Body of pancreas (tissue), 4 donors: ENCODE results near the gene KDM3A. TPM values are rescaled to one million over a fixed set of nuclear protein-coding genes. Genes with fewer than 3 reads are reported as not detected.
"Not testable (repeated sequence)": the region's sequence is repeated elsewhere in the genome, so short reads cannot be mapped to it uniquely, and the experiment has no call there.

ENCODE experiments used
- ATAC-seq: fragments of 150-250 bp; one replicate; pipeline ENCODE4 v1.9.1; 2016
- DNase-seq, 4 donors: peaks; one replicate each; pipeline ENCODE4 v3.0.0-alpha.2; 2019
- H3K27ac ChIP-seq, 4 donors: fragments of 200-600 bp; sonication (generic); 1 replicate in 3 of 4; 2 replicates in 1 of 4; pipeline versions ENCODE4 v1.5.1 to v1.6.1; 2016 to 2019; ENCODE audit warnings: mild to moderate bottlenecking in 1 of 4, mixed read lengths in 1 of 4, moderate library complexity in 1 of 4
- H3K27me3 ChIP-seq, 2 donors: fragments of 200-600 bp; sonication (generic); one replicate each; pipeline ENCODE4 v1.6.0; 2016; ENCODE audit warnings: mild to moderate bottlenecking in 1 of 2
- H3K36me3 ChIP-seq, 2 donors: fragments of 200-600 bp; sonication (generic); replicated peaks in 1 of 2; 2 replicates each; pipeline ENCODE4 v1.5.1; 2016; ENCODE audit warnings: low read depth in 2 of 2; ENCODE audit not compliant: insufficient read depth in 1 of 2
- H3K4me1 ChIP-seq: fragments of 200-600 bp; sonication (generic); one replicate; pipeline ENCODE4 v1.6.0; 2016
- H3K4me3 ChIP-seq, 2 donors: fragments of 200-600 bp; sonication (generic); 1 replicate in 1 of 2; 2 replicates in 1 of 2; pipeline ENCODE4 v1.5.1; 2016 to 2019
- H3K9me3 ChIP-seq, 3 donors: fragments of 200-600 bp; sonication (generic); 1 replicate in 2 of 3; 2 replicates in 1 of 3; pipeline ENCODE4 v1.5.1; 2016
- CTCF ChIP-seq, 7 experiments: fragments of 450-650 bp in 4 of 7; fragments of 200-600 bp in 3 of 7; sonication (generic) in 3 of 7; IDR thresholded peaks; one replicate each; pipeline ENCODE4 v1.5.1; 2016 to 2019; ENCODE audit warnings: antibody characterized with exemption in 7 of 7
- POLR2A ChIP-seq, 3 donors: fragments of 450-650 bp; IDR thresholded peaks; one replicate each; pipeline ENCODE4 v1.6.1; 2016; ENCODE audit warnings: antibody characterized with exemption in 3 of 3, mild to moderate bottlenecking in 2 of 3
- WGBS, 2 donors: methylation state at CpG; one replicate each; pipeline ENCODE4 v1.1.5; 2017; 5-methylcytosine and 5-hydroxymethylcytosine counted together
- intact Hi-C: fragments of 100-400 bp; cut with DNase I; formaldehyde crosslinking; loops from one replicate; pipeline ENCODE4 v1.15.1; 2023
- total RNA-seq, 2 donors: library from RNA; depleted of rRNA; stranded (reverse); fragments of >200 nt; gene quantifications; one replicate each; pipeline ENCODE4 v1.1.0, GENCODE V29; 2016

Gene KDM3A
- total RNA-seq, 2 donors from 2014 or later: 34.0 to 47.8 TPM

- Histone ChIP-seq H3K4me1 (peaks cover 32% of the 10 kb centered on the region), H3K36me3 (peaks cover 0 to 8% of the 10 kb centered on the region in 2 donors), H3K27me3 (no peaks in the 10 kb centered on the region), H3K4me3 (no peak overlapping the region), H3K9me3 (no peaks in the 10 kb centered on the region), H3K27ac (peak overlapping the region in 3 of 4 donors; percentile 12 to 39 (median 19))
- intact Hi-C loops: no loop called here
- TF ChIP-seq CTCF (IDR thresholded peaks at IDR 0.05) (no peak), POLR2A (IDR thresholded peaks at IDR 0.05) (no peak)
- 37 to 46% methylated on average over 4 of the region's 4 CpGs for WGBS, 2 donors
- ATAC-seq (peak; percentile 64), DNase-seq (no peak)
Measured at GRCh38 chr2:86491088-86491487, 49.9 kb downstream of the KDM3A start.

GRCh38 chr2:86492048-86492453 is 50.9 kb downstream of the KDM3A start:
- Histone ChIP-seq H3K4me3 (no peak overlapping the region), H3K36me3 (peaks cover 0 to 5% of the 10 kb centered on the region in 2 donors), H3K9me3 (no peaks in the 10 kb centered on the region), H3K27me3 (no peaks in the 10 kb centered on the region), H3K27ac (peak overlapping the region in 2 of 4 donors; percentile 2 to 8), H3K4me1 (peaks cover 32% of the 10 kb centered on the region)
- intact Hi-C loops: no loop called here
- DNase-seq: peak in 1 of 4 donors; percentile 19
- TF ChIP-seq CTCF (IDR thresholded peaks at IDR 0.05) (no peak), POLR2A (IDR thresholded peaks at IDR 0.05) (no peak)
- ATAC-seq: no peak
- 30 to 36% methylated on average over 1 of the region's 1 CpG for WGBS, 2 donors

DNA sequence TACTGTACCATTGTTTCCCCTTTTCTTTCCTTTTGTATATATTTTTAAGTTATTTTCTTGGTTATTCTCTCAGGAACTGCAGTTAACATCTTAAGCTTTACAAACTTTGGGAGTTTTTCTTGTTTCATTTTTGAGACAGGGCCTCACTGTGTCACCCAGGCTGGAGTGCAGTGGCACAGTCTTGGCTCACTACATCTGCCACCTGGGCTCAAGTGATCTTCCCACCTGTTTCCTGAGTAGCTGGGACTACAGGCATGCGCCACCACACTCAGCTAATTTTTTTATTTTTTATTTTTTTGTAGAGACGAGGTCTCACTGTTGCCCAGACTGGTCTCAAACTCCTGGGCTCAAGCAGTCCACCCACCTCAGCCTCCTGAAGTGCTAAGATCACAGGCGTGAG is 55.2 kb downstream of the KDM3A start:
- ATAC-seq: not testable (repeated sequence)
- peaks cover 7 to 18% of the 10 kb centered on the region in 2 donors for H3K36me3 ChIP-seq

DNA sequence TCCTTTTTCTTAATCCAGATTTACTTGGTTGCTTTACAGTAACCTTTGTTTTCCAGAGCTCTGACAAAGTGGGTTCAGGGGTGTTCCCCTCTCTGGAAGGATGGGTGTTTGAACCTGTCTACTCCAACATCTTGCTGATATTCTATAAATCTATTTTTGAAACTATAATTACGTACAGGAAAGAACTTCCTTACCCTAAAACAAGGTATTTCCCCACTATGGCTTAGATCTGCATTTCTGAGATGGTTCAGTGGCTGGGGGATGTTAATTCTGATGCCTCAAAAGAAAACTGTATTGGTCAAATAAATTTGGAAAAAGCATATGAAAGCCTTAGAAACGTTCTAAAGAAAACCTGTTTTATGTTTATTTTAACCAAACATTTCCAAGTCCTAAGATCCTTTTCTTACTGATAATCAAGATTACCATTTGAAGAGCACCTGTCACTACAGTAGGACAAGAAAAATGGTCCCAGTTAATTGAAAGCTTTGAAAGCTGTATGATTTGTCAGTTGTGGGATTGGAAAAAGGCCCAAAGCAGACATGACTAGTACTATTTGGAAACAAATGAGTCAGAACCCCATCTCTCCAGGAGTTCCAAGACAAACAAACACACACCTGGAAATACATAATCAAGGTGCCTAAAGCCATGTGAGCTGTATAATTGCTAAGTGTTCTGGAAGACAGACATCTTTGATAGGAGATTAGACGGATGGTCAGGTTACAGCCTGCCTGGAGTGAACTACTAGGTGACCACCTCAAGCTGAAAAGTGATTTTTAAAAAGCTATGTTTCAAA is 57.5 kb downstream of the KDM3A start:
- ATAC-seq (peak; percentile 55), DNase-seq (peak in 1 of 4 donors; percentile 17)
- 70 to 71% methylated on average over 3 of the region's 3 CpGs for WGBS, 2 donors
- no peak overlapping the region for H3K4me3 ChIP-seq
- intact Hi-C loops: no loop called here
- H3K9me3 ChIP-seq: peaks cover 0 to 6% (median 0%) of the 10 kb centered on the region in 3 donors
- peaks cover 7 to 18% of the 10 kb centered on the region in 2 donors for H3K36me3 ChIP-seq
- peaks cover 3% of the 10 kb centered on the region for H3K4me1 ChIP-seq
- no peak for TF ChIP-seq POLR2A (IDR thresholded peaks at IDR 0.05)
- no peak for TF ChIP-seq CTCF (IDR thresholded peaks at IDR 0.05)
- H3K27ac ChIP-seq: no peak overlapping the region
- no peaks in the 10 kb centered on the region for H3K27me3 ChIP-seq

More for the DNA sequence above, 55.2 kb downstream of the KDM3A start:
- H3K27ac ChIP-seq, intact Hi-C loops, DNase-seq, H3K9me3 ChIP-seq, H3K4me3 ChIP-seq, H3K27me3 ChIP-seq: not testable (repeated sequence)
- 86 to 96% methylated on average over 3 of the region's 3 CpGs for WGBS, 2 donors
- peaks cover 14% of the 10 kb centered on the region for H3K4me1 ChIP-seq

DNA sequence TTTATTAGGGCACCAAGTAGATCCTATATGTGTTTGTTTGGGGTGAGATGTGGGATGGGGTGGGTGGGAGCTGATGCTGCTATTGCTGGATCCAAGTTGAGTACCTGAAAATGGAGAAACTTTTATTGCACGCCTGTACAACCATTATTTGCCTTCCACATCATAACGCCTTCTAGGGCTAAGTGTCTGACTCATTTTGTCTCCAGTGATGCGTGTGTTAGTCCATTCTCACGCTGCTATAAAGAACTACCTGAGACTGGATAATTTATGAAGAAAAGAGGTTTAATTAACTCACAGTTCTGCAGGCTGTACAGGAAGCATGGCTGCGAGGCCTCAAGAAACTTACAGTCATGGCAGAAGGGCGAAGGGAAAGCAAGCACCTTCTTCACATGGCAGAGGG is 58.2 kb downstream of the KDM3A start:
- intact Hi-C loops: no loop called here
- no peak overlapping the region for H3K27ac ChIP-seq
- H3K9me3 ChIP-seq: peaks cover 0 to 6% (median 0%) of the 10 kb centered on the region in 3 donors
- DNase-seq (no peak), ATAC-seq (no peak)
- H3K4me3 ChIP-seq: no peak overlapping the region
- WGBS, 2 donors: 93 to 97% methylated on average over 6 of the region's 6 CpGs
- peaks cover 3% of the 10 kb centered on the region for H3K4me1 ChIP-seq
- TF ChIP-seq CTCF (IDR thresholded peaks at IDR 0.05): no peak
- TF ChIP-seq POLR2A (IDR thresholded peaks at IDR 0.05): no peak
- H3K27me3 ChIP-seq: no peaks in the 10 kb centered on the region
- H3K36me3 ChIP-seq: peaks cover 7 to 18% of the 10 kb centered on the region in 2 donors
